OCI-LY3 (cell line): Measurements from ENCODE around the gene FAM25G.
"Not testable (repeated sequence)": the region's sequence is repeated elsewhere in the genome, so short reads cannot be mapped to it uniquely, and the experiment has no call there.

Experiments used
- EZH2phosphoT487 ChIP-seq: fragments of 200-600 bp; shearing (Covaris generic); IDR thresholded peaks from 2 replicates; pipeline ENCODE4 v1.6.1; 2018; ENCODE audit warnings: antibody characterized with exemption, mixed run types, low read depth
- TF ChIP-seq, protein P1 (sequence below): fragments of 200-600, 300-600 bp; sonication (generic); IDR thresholded peaks from 2 replicates; pipeline ENCODE4 v1.5.1; 2014; ENCODE audit warnings: antibody characterized with exemption, low read length, low read depth

- TF ChIP-seq, protein P1, sequence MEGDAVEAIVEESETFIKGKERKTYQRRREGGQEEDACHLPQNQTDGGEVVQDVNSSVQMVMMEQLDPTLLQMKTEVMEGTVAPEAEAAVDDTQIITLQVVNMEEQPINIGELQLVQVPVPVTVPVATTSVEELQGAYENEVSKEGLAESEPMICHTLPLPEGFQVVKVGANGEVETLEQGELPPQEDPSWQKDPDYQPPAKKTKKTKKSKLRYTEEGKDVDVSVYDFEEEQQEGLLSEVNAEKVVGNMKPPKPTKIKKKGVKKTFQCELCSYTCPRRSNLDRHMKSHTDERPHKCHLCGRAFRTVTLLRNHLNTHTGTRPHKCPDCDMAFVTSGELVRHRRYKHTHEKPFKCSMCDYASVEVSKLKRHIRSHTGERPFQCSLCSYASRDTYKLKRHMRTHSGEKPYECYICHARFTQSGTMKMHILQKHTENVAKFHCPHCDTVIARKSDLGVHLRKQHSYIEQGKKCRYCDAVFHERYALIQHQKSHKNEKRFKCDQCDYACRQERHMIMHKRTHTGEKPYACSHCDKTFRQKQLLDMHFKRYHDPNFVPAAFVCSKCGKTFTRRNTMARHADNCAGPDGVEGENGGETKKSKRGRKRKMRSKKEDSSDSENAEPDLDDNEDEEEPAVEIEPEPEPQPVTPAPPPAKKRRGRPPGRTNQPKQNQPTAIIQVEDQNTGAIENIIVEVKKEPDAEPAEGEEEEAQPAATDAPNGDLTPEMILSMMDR, result not testable (repeated sequence)
- not testable (repeated sequence) for TF ChIP-seq EZH2phosphoT487
Observed at GRCh38 chr10:47482367-47482766, 9.1 kb downstream of the FAM25G start.
